ENCODE results near the gene SLMAP.

Gene SLMAP

GRCh38 chr3:57972531-57973111 lies 216.5 kb downstream of the SLMAP start:
- DNase-seq, result no peak

DNA sequence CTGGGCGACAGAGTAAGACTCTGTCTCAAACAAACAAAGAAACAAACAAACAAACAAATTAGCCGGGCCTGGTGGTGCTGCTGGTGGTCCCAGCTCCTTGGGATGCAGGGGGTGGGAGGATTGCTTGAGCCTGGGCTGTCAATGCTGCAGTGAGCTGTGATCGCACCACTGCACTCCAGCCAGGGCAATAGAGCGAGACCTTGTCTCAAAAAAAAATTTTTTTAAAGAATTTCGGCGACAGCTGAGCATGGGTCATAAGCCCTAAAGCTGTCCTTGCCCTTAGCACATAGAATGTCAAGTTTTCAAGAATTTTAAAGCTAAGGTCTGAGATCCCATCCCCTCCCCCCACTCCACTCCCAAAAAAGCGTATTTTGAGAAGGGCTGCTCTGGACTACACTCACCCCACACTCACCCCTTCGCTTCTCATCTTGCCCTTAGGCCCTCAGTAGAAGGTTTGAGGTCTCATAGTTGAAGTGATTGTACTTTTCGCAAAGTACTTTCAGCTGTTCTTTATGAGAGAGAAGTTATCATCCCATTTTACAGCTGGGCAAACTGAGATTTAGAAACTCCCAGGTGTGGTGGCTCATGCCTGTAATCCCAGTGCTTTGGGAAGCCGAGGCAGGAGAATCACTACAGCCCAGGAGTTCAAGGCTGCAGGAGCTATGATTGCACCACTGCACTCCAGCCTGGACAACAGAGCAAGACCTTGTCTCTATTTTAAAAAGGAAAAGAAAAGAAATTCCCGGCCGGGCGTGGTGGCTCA lies 217.8 kb downstream of the SLMAP start:
- DNase-seq, result no peak

DNA sequence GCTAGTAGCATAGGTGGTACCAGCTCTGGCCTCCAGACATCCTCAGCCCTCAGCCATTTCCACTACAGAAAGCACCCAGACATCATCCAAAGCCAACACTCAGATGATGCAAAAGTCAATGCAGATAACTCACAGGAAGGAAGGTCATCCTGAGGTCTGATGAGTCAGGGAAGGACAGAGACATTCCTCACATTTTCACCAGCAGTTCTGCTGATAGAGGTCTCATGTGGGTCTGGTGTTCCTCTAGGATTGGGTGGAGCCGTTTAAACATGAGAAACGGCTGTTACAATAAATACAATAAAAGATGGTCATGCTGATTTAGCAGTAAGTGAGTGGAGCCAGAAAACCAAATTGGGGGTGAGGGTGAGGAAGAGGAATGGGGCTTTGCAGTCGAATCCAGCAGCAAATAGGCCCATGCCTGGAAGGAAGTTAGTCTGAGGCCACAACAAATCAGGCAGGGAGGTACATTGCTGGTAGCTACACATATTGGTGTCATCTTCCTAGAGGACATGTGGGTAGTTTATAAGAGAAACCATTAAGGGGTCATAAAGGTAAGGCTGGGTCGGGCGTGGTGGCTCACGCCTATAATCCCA lies 218.8 kb downstream of the SLMAP start:
- DNase-seq, result no peak

DNA sequence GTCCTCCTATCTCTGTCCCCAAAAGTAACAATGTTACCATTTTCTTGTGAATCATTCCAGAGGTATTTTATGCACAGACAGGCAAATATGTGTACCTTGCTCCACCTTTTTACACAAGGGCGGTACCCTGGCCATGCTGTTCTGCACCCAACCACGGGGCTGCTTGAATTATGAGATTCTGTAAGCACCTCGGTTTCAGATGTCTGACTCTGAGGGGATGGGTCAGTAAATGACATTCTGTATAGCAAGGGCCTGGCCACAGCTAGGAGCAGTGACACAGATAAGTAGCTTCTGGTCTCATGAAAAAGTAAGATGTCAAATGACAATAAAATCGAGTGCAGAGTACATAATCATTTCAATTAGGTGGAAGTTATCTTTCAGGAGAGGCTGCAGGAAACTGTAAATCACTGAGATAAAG lies 221.7 kb downstream of the SLMAP start:
- no peak for DNase-seq

DNA sequence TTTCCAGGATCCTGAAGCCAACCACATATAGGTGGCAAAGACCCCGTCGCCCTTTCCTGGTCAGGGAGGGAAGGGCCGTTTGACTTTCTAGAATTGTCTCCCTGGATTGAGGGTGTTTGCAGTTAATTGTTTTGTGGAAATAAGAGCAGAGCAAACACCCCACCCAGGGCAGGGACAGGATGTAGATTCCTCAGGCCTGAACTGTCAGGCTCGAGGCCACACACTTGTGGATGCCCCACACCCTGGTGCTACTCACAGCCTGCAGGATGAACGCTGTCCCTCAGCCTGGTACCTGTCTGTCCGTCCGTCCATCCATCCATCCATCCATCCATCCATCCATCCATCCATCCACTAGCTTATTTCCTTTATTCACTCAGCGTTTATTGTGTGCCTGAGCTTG lies 222.2 kb downstream of the SLMAP start:
- no peak for DNase-seq

Data from CD4-positive, alpha-beta T cell treated with Interferon alpha-2 for 1 hour (primary cell).